ENCODE data around the gene MYT1. TPM values are rescaled to one million over a fixed set of nuclear protein-coding genes. Genes with fewer than 3 reads are reported as not detected.

Gene MYT1
- polyA plus RNA-seq, 6 donors from 2014 or later = not detected

- DNase-seq (no peak), ATAC-seq (ENCODE audit: low read depth in 2 of 2) (no peak)
- Mint-ChIP-seq H3K36me3 (no peaks in the 10 kb centered on the region), H3K9me3 (no peaks in the 10 kb centered on the region), H3K4me1 (peaks cover 5 to 13% (median 5%) of the 10 kb centered on the region in 3 donors), H3K27ac (no peak overlapping the region), H3K27me3 (peaks cover 0 to 3% (median 2%) of the 10 kb centered on the region in 3 donors), H3K4me3 (no peak overlapping the region)
These were observed 73.1 kb downstream of the MYT1 start for GRCh38 chr20:64237316-64237715.

- Mint-ChIP-seq H3K4me3 (peak overlapping the region in 1 of 8 donors; percentile 66), H3K9me3 (no peaks in the 10 kb centered on the region), H3K27ac (peak overlapping the region in 2 of 6 donors; percentile 5 to 52), H3K36me3 (no peaks in the 10 kb centered on the region), H3K27me3 (peaks cover 0 to 12% (median 10%) of the 10 kb centered on the region in 3 donors), H3K4me1 (peaks cover 5 to 13% (median 5%) of the 10 kb centered on the region in 3 donors)
- ATAC-seq (ENCODE audit: low read depth in 2 of 2) = no peak
- DNase-seq = no peak
These were observed 74.0 kb downstream of the MYT1 start for GRCh38 chr20:64238115-64238825.

- Mint-ChIP-seq H3K9me3 (no peaks in the 10 kb centered on the region), H3K27me3 (peaks cover 0 to 16% (median 15%) of the 10 kb centered on the region in 3 donors), H3K4me1 (peaks cover 0 to 8% (median 0%) of the 10 kb centered on the region in 3 donors), H3K4me3 (peak overlapping the region in 1 of 8 donors; percentile 26), H3K36me3 (no peaks in the 10 kb centered on the region), H3K27ac (peak overlapping the region in 2 of 6 donors; percentile 19 to 52)
- DNase-seq (no peak), ATAC-seq (ENCODE audit: low read depth in 2 of 2) (peak; percentile 83 to 85)
These were observed 74.7 kb downstream of the MYT1 start for GRCh38 chr20:64238851-64239387.

DNA sequence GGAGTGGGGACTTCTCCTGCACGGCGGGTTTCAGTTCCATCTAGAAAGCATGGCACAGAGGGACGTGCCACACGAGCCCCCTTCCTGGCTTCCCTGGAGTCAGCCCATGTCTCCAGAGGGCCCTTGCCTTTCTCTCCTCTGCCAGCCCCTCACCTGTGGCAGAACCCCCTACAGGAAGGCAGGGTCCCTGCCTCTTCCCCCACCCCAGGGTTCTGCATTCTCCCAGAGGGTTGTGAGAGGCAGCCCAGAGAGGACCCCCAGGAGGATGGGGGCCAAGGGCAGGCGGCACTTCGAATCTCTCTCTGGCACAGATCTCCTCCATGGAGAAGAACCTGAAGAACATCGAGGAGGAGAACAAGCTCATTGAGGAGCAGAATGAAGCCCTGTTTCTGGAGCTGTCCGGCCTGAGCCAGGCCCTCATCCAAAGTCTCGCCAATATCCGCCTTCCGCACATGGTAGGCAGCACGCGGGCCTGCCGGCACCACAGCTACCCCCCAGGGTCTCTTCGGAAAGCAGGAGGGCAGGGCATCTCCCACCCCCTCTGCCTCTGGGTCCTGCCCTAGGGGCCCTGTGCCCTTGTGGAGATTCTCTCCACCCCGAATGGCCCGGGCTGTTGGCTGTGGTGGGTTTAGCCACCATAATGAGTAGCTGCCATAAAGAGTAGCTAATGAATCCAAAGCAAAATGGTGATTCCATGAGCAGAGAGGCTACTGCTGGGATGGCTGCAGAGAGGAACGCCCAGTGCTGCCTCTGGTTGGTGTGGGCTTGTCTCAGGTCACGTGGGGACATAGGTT lies 75.4 kb downstream of the MYT1 start:
- H3K27me3 Mint-ChIP-seq = peaks cover 4 to 24% (median 20%) of the 10 kb centered on the region in 3 donors
- no peak for DNase-seq
- no peak for ATAC-seq (ENCODE audit: low read depth in 2 of 2)
- H3K4me1 Mint-ChIP-seq = peaks cover 0 to 7% (median 0%) of the 10 kb centered on the region in 3 donors
- peak overlapping the region in 1 of 6 donors; percentile 37 for H3K27ac Mint-ChIP-seq
- H3K36me3 Mint-ChIP-seq = no peaks in the 10 kb centered on the region
- no peak overlapping the region for H3K4me3 Mint-ChIP-seq
- no peaks in the 10 kb centered on the region for H3K9me3 Mint-ChIP-seq

- Mint-ChIP-seq H3K27me3 (peaks cover 7 to 31% (median 26%) of the 10 kb centered on the region in 3 donors), H3K36me3 (no peaks in the 10 kb centered on the region), H3K4me1 (peaks cover 0 to 7% (median 0%) of the 10 kb centered on the region in 3 donors), H3K4me3 (peak overlapping the region in 2 of 8 donors; percentile 61 to 77), H3K27ac (no peak overlapping the region), H3K9me3 (no peaks in the 10 kb centered on the region)
- no peak for DNase-seq
- no peak for ATAC-seq (ENCODE audit: low read depth in 2 of 2)
These were observed 76.2 kb downstream of the MYT1 start for GRCh38 chr20:64240243-64241015.

DNA sequence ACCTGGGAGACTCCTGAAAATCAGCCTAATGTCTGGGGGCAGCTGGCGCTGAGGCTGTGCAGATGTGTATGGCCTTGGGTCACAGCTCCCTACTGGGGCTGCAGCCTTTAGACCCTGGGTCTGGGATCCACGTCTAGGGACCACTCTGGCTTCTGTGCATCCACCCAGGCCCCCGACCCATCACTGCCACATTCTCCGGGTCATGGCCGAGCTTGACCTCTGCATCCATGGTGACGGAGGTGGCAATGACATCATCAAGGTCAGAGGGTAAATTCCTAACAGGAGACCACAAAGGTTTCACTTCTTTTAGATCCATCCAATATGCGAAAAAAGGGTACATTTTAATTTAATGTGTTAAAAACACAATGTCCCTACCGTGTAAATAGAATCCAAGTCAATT lies 76.8 kb downstream of the MYT1 start:
- DNase-seq (no peak), ATAC-seq (ENCODE audit: low read depth in 2 of 2) (no peak)
- Mint-ChIP-seq H3K9me3 (no peaks in the 10 kb centered on the region), H3K4me1 (peaks cover 0 to 7% (median 0%) of the 10 kb centered on the region in 3 donors), H3K4me3 (no peak overlapping the region), H3K36me3 (peaks cover 0 to 4% of the 10 kb centered on the region in 2 donors), H3K27me3 (peaks cover 12 to 38% (median 31%) of the 10 kb centered on the region in 3 donors), H3K27ac (no peak overlapping the region)

- H3K27ac Mint-ChIP-seq = no peak overlapping the region
- peaks cover 0 to 7% (median 0%) of the 10 kb centered on the region in 3 donors for H3K4me1 Mint-ChIP-seq
- peaks cover 13 to 49% (median 42%) of the 10 kb centered on the region in 3 donors for H3K27me3 Mint-ChIP-seq
- H3K4me3 Mint-ChIP-seq = no peak overlapping the region
- H3K36me3 Mint-ChIP-seq = peaks cover 0 to 8% of the 10 kb centered on the region in 2 donors
- H3K9me3 Mint-ChIP-seq = no peaks in the 10 kb centered on the region
- ATAC-seq (ENCODE audit: low read depth in 2 of 2) (no peak), DNase-seq (no peak)
These were observed 77.9 kb downstream of the MYT1 start for GRCh38 chr20:64242003-64242796.

- H3K4me3 Mint-ChIP-seq = peak overlapping the region in 1 of 8 donors; percentile 30
- H3K27me3 Mint-ChIP-seq = peaks cover 15 to 54% (median 46%) of the 10 kb centered on the region in 3 donors
- no peak for DNase-seq
- H3K9me3 Mint-ChIP-seq = no peaks in the 10 kb centered on the region
- H3K4me1 Mint-ChIP-seq = peaks cover 0 to 7% (median 0%) of the 10 kb centered on the region in 3 donors
- H3K27ac Mint-ChIP-seq = no peak overlapping the region
- peaks cover 0 to 8% of the 10 kb centered on the region in 2 donors for H3K36me3 Mint-ChIP-seq
- no peak for ATAC-seq (ENCODE audit: low read depth in 2 of 2)
These were observed 78.7 kb downstream of the MYT1 start for GRCh38 chr20:64242797-64243475.

DNA sequence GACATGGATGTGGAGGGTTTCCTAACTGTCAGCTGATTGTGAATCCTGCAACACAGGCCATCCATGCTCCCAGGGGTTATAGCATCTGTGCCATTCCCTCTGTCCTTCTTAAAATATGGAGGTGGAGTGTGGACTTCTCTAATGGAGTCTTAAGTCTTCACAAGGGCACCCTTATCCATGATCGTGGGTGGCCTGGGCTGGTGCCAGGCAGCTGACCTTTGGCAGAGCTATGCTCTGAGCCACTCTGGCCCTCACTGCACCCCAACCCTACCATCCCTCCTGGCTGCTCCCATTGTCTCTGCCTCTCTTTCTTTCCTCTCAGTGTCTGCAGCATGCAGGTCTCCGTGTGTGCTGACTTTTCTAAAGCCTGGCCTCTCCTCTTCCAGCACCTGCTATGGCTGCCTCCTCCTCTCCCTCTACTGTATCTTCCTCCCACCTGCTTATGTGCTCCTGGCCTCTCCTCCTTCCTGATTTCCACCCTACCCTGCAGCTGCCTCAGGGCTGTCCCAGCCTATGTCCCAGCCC lies 80.1 kb downstream of the MYT1 start:
- DNase-seq (no peak), ATAC-seq (ENCODE audit: low read depth in 2 of 2) (no peak)
- Mint-ChIP-seq H3K27me3 (peaks cover 16 to 56% (median 46%) of the 10 kb centered on the region in 3 donors), H3K4me1 (peaks cover 0 to 3% (median 0%) of the 10 kb centered on the region in 3 donors), H3K4me3 (no peak overlapping the region), H3K36me3 (peaks cover 0 to 8% of the 10 kb centered on the region in 2 donors), H3K27ac (peak overlapping the region in 2 of 6 donors; percentile 74 to 91), H3K9me3 (no peaks in the 10 kb centered on the region)

DNA sequence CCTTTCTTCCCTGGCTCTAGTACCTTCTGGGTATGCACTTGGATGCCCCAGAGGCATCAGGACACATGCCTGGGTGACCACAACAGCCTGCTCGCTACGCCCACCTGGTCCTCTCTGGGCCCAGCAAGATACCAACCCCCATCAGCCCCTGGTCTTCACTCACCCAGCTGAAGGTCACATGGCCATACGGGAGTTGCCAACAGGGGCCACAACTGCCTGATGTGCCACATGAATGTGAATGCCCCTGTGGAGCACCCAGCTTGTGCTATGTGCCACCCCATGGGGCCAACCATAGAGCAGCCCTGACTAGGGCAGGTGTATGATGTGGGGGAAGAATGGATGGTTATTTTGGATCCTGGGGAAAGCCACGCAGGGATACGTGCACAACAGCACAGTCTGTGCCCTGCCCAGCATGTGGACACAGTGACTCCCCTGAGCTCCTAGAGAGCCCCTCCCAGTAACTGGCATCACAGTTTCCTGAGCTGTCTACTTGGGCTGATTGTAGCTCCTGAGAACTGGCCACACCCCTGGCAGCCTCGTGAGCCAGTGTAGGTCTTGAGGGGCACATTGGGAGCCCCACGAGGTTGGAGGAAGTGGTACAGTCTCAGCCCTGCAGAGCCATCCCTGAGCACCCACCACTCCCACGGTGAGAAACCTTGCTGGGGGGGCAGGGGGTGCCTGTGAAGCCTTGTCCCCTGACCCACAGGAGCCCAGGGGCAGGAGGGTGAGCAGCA lies 80.8 kb downstream of the MYT1 start:
- Mint-ChIP-seq H3K27me3 (peaks cover 16 to 63% (median 50%) of the 10 kb centered on the region in 3 donors), H3K9me3 (no peaks in the 10 kb centered on the region), H3K4me3 (no peak overlapping the region), H3K27ac (no peak overlapping the region), H3K36me3 (peaks cover 0 to 8% of the 10 kb centered on the region in 2 donors), H3K4me1 (no peaks in the 10 kb centered on the region)
- no peak for ATAC-seq (ENCODE audit: low read depth in 2 of 2)
- DNase-seq = no peak
